ENCODE results near the gene CPNE4. TPM values are rescaled to one million over a fixed set of nuclear protein-coding genes. Genes with fewer than 3 reads are reported as not detected.
A peak's percentile ranks its signal among the peaks of the same experiment; 100 is the strongest.

CPNE4 gene
- total RNA-seq, 1 experiment from 2014 or later, result not detected

DNA sequence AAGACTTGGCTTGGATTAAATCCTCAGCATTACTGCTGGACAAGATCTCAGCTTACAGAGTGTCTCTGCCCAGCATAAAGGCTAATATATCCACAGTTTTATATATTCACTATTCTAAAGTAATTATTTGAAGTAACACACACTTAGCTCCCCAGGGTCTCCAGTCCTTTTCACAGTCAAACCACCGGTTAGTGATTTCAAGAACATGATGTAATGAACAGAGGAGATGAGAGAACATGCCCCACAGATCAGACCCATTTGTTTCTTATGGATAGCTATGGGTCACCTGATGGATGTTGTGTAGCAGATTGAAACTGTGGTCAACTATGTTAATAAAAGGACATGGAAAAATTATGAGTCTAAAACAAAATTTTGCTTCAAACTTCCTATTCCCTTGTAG lies 487.2 kb downstream of the CPNE4 start:
- peaks cover 22% of the 10 kb centered on the region for H3K4me1 ChIP-seq (ENCODE audit: insufficient read depth, low read length)
- H4K20me1 ChIP-seq (ENCODE audit: low read length), result no peaks in the 10 kb centered on the region
- H3K27ac ChIP-seq (ENCODE audit: low read length), result no peak overlapping the region
- H3K4me2 ChIP-seq (ENCODE audit: low read length), result no peak overlapping the region
- ATAC-seq, result no peak
- no peaks in the 10 kb centered on the region for H3K9me2 ChIP-seq (replicated peaks; ENCODE audit: low read length)
- intact Hi-C loops (cut with micrococcal nuclease), result no loop called here
- BruUV-seq (replicated peaks), result no TSS peak
- TF ChIP-seq, protein P1, sequence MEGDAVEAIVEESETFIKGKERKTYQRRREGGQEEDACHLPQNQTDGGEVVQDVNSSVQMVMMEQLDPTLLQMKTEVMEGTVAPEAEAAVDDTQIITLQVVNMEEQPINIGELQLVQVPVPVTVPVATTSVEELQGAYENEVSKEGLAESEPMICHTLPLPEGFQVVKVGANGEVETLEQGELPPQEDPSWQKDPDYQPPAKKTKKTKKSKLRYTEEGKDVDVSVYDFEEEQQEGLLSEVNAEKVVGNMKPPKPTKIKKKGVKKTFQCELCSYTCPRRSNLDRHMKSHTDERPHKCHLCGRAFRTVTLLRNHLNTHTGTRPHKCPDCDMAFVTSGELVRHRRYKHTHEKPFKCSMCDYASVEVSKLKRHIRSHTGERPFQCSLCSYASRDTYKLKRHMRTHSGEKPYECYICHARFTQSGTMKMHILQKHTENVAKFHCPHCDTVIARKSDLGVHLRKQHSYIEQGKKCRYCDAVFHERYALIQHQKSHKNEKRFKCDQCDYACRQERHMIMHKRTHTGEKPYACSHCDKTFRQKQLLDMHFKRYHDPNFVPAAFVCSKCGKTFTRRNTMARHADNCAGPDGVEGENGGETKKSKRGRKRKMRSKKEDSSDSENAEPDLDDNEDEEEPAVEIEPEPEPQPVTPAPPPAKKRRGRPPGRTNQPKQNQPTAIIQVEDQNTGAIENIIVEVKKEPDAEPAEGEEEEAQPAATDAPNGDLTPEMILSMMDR (conservative IDR thresholded peaks at IDR 0.05; ENCODE audit: low read depth, low read length), result no peak
- TF ChIP-seq EZH2 (IDR thresholded peaks at IDR 0.05; ENCODE audit: low read length, unreplicated experiment) (no peak), EZH2phosphoT487 (IDR thresholded peaks at IDR 0.05; ENCODE audit: borderline replicate concordance, low read length) (no peak)
- no peaks in the 10 kb centered on the region for H3K27me3 ChIP-seq (ENCODE audit: low read length)
- no peaks in the 10 kb centered on the region for H3K36me3 ChIP-seq (ENCODE audit: low read depth, low read length)
- H3K9ac ChIP-seq (ENCODE audit: low read length), result no peak overlapping the region
- no peak overlapping the region for H2AFZ ChIP-seq (ENCODE audit: low read length)
- H3K4me3 ChIP-seq (ENCODE audit: low read length), result no peak overlapping the region
- H3K9me3 ChIP-seq (ENCODE audit: low read length), result no peaks in the 10 kb centered on the region
- CTCF ChIA-PET, result no interaction called here
- POLR2A ChIA-PET (ENCODE audit: unreplicated experiment), result no interaction called here
- no peak for DNase-seq
- H3K79me2 ChIP-seq (ENCODE audit: low read length), result no peaks in the 10 kb centered on the region
- H3F3A ChIP-seq (ENCODE audit: low read length, unreplicated experiment), result no peaks in the 10 kb centered on the region

DNA sequence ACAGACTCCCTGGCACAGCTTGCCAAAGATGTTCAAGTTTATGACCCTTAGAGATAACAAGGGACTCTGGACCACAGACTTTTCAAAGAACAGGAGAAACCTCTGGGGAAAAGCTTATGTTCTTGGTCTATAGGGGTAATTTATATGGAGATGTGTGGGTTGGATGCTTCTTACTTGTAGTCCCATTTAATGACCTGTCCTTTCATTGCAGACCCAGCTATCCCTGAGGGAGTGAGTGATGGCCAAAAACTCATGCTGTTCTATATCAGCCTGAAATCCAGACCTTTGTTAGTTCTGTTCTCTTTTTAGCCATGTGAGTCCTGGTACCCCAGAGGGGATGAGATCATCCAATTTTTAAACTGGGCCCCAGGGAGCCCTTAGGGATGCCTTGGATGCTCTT lies 488.4 kb downstream of the CPNE4 start:
- DNase-seq (no peak), ATAC-seq (no peak)
- H3K4me2 ChIP-seq (ENCODE audit: low read length), result no peak overlapping the region
- H3K27me3 ChIP-seq (ENCODE audit: low read length), result no peaks in the 10 kb centered on the region
- peaks cover 22% of the 10 kb centered on the region for H3K4me1 ChIP-seq (ENCODE audit: insufficient read depth, low read length)
- no peak overlapping the region for H3K27ac ChIP-seq (ENCODE audit: low read length)
- ChIA-PET POLR2A (ENCODE audit: unreplicated experiment) (interaction anchor here (0.6 kb wide), 1 partner anchor 1003 kb away, joined by 6 read pairs; no protein-coding TSS in a partner anchor), CTCF (no interaction called here)
- H3K36me3 ChIP-seq (ENCODE audit: low read depth, low read length), result no peaks in the 10 kb centered on the region
- no peak overlapping the region for H3K9ac ChIP-seq (ENCODE audit: low read length)
- no peaks in the 10 kb centered on the region for H3K9me2 ChIP-seq (replicated peaks; ENCODE audit: low read length)
- TF ChIP-seq EZH2 (IDR thresholded peaks at IDR 0.05; ENCODE audit: low read length, unreplicated experiment) (no peak), EZH2phosphoT487 (IDR thresholded peaks at IDR 0.05; ENCODE audit: borderline replicate concordance, low read length) (no peak)
- TF ChIP-seq, protein P1 (conservative IDR thresholded peaks at IDR 0.05; ENCODE audit: low read depth, low read length), result no peak
- H4K20me1 ChIP-seq (ENCODE audit: low read length), result no peaks in the 10 kb centered on the region
- no peak overlapping the region for H2AFZ ChIP-seq (ENCODE audit: low read length)
- no peaks in the 10 kb centered on the region for H3K79me2 ChIP-seq (ENCODE audit: low read length)
- H3F3A ChIP-seq (ENCODE audit: low read length, unreplicated experiment), result no peaks in the 10 kb centered on the region
- H3K9me3 ChIP-seq (ENCODE audit: low read length), result no peaks in the 10 kb centered on the region
- intact Hi-C loops (cut with micrococcal nuclease), result no loop called here
- H3K4me3 ChIP-seq (ENCODE audit: low read length), result no peak overlapping the region
- BruUV-seq (replicated peaks), result no TSS peak

DNA sequence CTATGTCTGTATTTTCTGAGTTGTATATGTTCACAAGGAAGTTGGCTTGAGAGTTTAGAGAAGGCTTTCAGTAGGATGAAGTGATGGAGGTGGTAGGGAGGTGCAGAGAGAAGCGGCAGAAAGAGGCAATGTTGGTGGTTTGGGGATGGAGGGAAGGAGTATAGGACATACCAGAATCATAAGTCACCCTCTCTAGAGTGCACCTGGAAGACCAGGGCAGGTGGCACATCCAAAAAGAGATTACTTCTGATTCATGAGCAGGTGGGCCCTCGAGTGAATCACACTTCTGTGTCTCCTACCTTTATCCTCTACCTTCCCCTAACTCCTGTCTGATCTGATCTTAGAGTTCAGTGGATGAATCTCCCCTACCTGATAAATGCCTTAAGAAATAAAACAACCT lies 490.3 kb downstream of the CPNE4 start:
- Histone ChIP-seq H3K27me3 (ENCODE audit: low read length) (no peaks in the 10 kb centered on the region), H3K9me3 (ENCODE audit: low read length) (no peaks in the 10 kb centered on the region), H3K4me2 (ENCODE audit: low read length) (peak overlapping the region; percentile 62), H3K4me1 (ENCODE audit: insufficient read depth, low read length) (peaks cover 22% of the 10 kb centered on the region), H2AFZ (ENCODE audit: low read length) (no peak overlapping the region), H3K9me2 (replicated peaks; ENCODE audit: low read length) (no peaks in the 10 kb centered on the region), H3K36me3 (ENCODE audit: low read depth, low read length) (no peaks in the 10 kb centered on the region), H3K9ac (ENCODE audit: low read length) (no peak overlapping the region), H4K20me1 (ENCODE audit: low read length) (no peaks in the 10 kb centered on the region), H3F3A (ENCODE audit: low read length, unreplicated experiment) (no peaks in the 10 kb centered on the region), H3K27ac (ENCODE audit: low read length) (peak overlapping the region; percentile 63), H3K4me3 (ENCODE audit: low read length) (0 out of 2 replicates have a peak overlapping the region, but pooled peaks have one; percentile 9), H3K79me2 (ENCODE audit: low read length) (no peaks in the 10 kb centered on the region)
- POLR2A ChIA-PET (ENCODE audit: unreplicated experiment), result no interaction called here
- intact Hi-C loops (cut with micrococcal nuclease), result loop anchor here (5.0 kb wide), 1 partner anchor 483 kb away; no protein-coding TSS in a partner anchor
- no TSS peak for BruUV-seq (replicated peaks)
- ATAC-seq (no peak; the same call in 1 of the 2 replicates), DNase-seq (peak; percentile 53)
- TF ChIP-seq, protein P1 (conservative IDR thresholded peaks at IDR 0.05; ENCODE audit: low read depth, low read length), result no peak
- TF ChIP-seq EZH2phosphoT487 (IDR thresholded peaks at IDR 0.05; ENCODE audit: borderline replicate concordance, low read length), result no peak
- TF ChIP-seq EZH2 (IDR thresholded peaks at IDR 0.05; ENCODE audit: low read length, unreplicated experiment), result no peak
- CTCF ChIA-PET, result no interaction called here
